NCI-H748 treated with DMSO at 0.1 percent for 48 hours (cell line): ENCODE measurements around the gene PTF1A.

Experiments used
- DNase-seq: peaks from one replicate; lab custom pipeline; 2025; lab: John Stamatoyannopoulos, UW

Gene PTF1A

DNA sequence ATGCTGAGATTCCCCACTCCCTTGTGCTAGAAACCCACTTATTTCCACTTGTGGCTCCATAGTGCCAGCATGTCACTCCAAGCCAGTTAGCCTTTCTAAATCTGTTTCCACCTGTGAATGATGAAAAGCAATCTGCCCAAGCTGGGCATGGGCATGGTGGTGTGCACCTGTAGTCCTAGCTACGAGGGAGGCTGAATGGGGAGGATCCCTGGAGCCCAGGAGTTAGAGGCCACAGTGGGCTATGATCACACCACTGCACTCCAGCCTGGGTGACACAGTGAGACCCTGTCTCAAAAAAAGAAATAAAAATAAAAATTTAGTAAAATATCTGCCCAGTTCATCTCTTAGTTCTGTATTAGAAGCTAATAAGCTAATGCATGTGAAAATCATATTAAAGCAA lies 5.0 kb upstream of the PTF1A start:
- no peak for DNase-seq

DNA sequence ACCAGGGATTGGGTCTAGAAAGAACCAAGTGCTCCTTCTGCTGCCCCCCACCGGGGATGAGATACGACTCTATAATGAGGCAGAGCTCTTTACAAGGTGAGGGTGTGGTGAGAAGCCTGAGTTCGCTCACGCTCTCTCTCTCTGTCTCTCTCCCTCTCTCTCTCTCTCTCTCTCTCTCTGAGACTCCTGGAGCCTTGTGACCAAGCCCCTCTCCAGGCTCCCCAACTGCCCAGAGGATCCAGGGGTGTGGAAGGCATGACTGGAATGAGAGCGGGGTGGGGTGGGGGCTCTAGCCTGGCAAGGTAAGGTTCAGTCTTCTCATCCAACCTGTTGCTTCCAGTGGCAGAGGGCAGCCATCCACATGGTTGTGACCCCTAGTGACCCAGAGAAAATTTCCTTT lies 3.1 kb upstream of the PTF1A start:
- DNase-seq = no peak

GRCh38 chr10:23190872-23191763 lies 994 bp upstream of the PTF1A start:
- no peak for DNase-seq

- DNase-seq = no peak
These were observed 761 bp downstream of the PTF1A start for GRCh38 chr10:23192712-23193434.

- no peak for DNase-seq
These were observed 1.4 kb downstream of the PTF1A start for GRCh38 chr10:23193435-23194074.

DNA sequence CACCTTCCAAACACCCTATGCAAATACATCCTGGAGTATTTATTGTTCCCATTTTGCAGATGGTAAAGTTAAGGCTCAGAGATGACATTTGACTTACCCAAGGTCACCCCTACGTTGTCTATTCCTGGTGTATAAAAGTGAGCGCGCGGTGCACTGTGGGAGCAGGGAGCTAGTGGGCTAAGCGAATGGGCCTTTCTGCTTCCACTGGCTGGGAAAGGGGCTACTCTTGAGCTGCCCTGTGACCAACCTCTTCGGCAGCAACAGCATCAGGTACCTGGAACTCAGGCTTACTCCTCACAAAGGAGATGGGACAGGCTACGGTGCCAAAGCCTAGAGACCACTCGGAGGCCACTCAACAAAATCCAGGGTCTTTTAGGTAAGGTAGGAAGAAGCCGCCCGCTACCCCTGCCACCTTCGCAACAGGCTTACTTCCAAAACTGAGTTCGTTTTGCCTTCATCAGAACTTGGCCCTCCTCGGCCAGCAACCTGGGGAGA lies 2.4 kb downstream of the PTF1A start:
- no peak for DNase-seq

DNA sequence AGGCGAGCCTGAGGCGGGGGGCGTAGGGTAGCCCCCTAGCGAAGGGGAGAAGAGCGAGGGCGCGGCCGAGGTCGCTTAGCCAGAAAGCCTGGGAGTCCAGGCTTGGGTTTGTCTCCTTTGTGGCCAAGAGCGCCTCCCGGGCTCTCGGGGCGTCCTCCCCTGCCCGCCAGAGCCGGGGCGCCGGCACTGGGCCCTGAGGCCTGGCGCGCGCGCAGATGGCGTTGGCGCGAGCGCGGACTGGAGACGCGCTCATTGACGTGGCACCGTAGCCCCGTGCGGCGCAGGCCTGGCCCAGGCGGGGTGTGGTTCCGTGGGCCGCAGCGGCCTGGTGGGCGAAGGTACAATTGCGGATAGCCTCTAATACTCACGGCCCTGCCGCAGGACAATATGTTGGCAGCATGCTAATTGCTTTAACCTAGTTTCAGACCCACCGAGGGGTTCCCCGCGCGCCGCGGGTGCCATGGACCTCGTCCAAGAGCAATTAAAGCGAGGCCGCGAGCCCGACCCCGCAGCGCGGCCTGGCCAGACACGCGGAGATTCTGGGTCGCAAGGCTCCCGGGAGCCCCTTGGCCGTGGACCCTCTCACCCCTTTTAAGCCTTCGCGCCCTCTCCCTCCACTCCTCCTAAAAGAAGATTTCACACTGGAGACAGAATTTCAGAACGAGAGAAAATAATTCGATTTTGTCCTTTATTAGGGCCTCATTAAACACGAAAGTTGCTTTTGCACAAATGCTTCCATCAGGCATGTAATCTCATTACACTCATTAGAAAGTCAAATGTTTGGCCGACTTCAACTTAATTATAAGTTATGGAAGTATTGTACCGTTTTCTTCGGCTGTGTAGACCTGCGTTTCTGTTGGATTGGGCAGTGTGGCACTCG lies 3.1 kb downstream of the PTF1A start:
- no peak for DNase-seq

- no peak for DNase-seq
These were observed 3.9 kb downstream of the PTF1A start for GRCh38 chr10:23195846-23196600.

- DNase-seq = no peak
These were observed 4.8 kb downstream of the PTF1A start for GRCh38 chr10:23196915-23197314.

- DNase-seq = peak; percentile 7
These were observed 5.3 kb downstream of the PTF1A start for GRCh38 chr10:23197416-23197861.

DNA sequence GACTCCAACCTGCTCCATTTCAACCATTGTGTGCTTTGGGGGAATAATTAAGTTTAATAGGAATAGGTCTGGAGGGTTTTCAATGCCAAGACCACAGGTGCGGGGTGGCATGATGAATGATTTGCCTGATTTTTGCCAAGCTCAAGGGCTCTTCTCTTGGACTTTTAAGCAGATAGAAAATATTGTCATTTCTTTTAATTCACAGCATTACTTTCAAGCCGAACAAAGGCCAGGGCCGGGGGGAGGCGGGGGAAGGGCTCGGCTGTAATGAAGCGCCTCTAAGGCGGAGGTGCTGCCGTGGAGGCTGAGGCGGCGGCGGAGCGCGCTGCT lies 6.5 kb downstream of the PTF1A start:
- DNase-seq = no peak

- no peak for DNase-seq
These were observed 7.0 kb downstream of the PTF1A start for GRCh38 chr10:23198940-23199767.

DNA sequence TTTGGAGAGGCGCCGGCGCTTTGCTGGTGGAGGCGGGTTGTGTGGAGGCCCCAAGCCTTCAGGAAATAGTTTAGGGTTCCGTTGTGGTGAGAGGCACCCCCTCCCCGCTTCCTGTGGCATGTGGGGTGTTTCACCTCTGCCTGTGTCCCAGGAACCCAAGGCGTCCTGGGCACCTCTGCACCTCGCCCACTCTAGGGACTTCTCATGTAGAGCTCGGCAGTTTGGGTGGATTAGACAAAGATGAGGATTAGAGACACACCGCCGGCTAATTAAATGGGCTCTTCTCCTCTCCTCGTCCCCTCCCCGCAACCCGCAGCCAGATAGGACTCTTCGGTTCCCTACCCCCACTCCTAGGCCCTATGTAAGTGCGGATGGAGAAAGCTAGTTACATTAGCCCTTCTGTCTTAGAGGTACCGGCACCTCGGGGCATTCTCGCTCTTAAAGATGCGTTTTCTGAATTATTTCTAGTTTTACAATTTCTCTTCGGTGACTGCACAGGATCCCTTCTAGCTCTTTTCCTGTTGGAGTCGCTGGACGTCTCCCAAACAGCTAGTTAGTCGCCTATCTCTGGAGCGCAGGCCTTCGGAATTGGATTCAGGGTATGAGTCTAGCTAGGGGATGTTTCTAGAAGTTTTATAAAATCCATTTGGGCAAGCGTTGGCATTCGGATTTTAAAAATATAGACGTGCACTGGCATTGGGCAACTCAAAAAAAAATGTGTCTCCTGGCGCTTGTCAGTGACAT lies 7.8 kb downstream of the PTF1A start:
- DNase-seq = no peak

- DNase-seq = no peak
These were observed 8.5 kb downstream of the PTF1A start for GRCh38 chr10:23200586-23200985.

DNA sequence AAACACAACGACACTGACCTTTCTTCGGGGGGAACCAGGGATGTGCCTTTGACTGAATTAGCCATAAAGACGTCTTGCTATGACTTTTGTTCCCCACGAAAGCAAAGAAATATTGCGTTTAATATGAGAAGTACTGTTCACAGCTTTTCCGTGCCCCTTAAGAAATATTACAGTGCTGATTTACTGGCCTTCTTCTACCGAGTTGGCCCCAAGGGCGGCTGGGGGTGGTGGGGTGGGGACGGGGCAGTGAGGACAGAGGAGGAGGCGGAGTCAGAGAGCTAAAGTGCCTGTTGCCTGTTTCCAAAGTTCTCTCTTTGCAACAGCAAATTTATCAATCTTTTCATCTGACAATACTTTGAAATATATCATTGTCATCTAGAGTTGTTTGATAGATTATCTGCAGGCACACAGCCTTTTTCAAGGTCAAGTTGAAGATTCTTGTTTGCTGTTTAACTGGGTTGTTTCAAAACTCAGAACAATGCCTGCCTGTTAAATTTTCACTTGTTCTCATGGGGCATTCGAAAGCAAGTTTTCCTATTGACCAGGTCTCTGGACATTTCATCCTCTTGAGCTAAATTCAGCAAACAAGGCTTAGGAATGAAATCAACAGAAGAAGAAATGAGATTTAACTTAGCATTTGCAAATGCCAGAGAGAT lies 9.0 kb downstream of the PTF1A start:
- no peak for DNase-seq

GRCh38 chr10:23201837-23202236 lies 9.7 kb downstream of the PTF1A start:
- DNase-seq = no peak

GRCh38 chr10:23202779-23203178 lies 10.7 kb downstream of the PTF1A start:
- DNase-seq = no peak

GRCh38 chr10:23203369-23204325 lies 11.5 kb downstream of the PTF1A start:
- no peak for DNase-seq
